Measurements from ENCODE around the gene INSIG1.

The INSIG1 gene

DNA sequence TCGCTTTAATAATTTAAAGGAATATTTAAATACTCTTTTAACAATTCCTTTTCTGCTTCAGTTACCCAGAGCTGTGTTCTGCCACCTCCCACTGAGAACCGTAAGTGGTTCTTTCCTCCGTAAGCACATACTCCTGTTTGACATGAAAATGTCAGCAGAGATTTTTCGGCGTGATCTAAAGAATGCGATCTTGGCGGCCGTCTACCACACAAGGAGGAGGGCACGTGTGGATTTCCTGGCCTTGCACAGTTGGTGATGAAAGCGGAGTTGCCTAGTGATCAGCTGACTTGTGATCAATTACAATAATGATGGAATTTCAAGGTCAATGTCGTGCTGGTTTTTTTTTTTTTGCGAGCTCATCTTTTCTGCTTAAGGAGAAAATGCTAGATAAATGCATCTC, 35.6 kb upstream of the INSIG1 start:
- H3K27me3 ChIP-seq (replicated peaks) = no peaks in the 10 kb centered on the region
- DNase-seq = no peak
- H3K4me3 ChIP-seq (ENCODE audit: low read depth, low read length) = no peak overlapping the region
- H3K27ac ChIP-seq = no peak overlapping the region
- in situ Hi-C loops (cut with HindIII; ENCODE audit: low pct_ligation_motif_present, low sequenced_read_pairs) = no loop called here
- TF ChIP-seq, protein P1, sequence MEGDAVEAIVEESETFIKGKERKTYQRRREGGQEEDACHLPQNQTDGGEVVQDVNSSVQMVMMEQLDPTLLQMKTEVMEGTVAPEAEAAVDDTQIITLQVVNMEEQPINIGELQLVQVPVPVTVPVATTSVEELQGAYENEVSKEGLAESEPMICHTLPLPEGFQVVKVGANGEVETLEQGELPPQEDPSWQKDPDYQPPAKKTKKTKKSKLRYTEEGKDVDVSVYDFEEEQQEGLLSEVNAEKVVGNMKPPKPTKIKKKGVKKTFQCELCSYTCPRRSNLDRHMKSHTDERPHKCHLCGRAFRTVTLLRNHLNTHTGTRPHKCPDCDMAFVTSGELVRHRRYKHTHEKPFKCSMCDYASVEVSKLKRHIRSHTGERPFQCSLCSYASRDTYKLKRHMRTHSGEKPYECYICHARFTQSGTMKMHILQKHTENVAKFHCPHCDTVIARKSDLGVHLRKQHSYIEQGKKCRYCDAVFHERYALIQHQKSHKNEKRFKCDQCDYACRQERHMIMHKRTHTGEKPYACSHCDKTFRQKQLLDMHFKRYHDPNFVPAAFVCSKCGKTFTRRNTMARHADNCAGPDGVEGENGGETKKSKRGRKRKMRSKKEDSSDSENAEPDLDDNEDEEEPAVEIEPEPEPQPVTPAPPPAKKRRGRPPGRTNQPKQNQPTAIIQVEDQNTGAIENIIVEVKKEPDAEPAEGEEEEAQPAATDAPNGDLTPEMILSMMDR (IDR thresholded peaks at IDR 0.05; ENCODE audit: low read depth, low read length, missing control alignments) = no peak
- H3K36me3 ChIP-seq (replicated peaks) = no peaks in the 10 kb centered on the region

DNA sequence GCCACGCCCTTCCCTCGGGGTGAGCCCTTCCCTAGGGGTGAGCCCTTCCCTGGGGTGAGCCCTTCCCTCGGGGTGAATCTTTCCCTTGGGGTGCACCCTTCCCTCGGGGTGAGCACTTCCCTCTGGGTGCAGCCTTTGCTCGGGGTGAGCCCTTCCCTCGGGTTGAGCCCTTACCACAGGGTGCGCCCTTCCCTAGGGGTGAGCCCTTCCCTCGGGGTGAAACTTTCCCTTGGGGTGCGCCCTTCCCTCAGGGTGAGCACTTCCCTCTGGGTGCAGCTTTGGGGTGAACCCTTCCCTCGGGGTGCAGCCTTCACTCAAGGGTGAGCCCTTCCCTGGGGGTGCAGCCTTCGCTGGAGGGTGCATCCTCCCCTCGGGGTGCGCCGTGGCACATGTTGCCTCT, 34.6 kb upstream of the INSIG1 start:
- no peaks in the 10 kb centered on the region for H3K36me3 ChIP-seq (replicated peaks)
- H3K4me3 ChIP-seq (ENCODE audit: low read depth, low read length) = no peak overlapping the region
- no peak overlapping the region for H3K27ac ChIP-seq
- in situ Hi-C loops (cut with HindIII; ENCODE audit: low pct_ligation_motif_present, low sequenced_read_pairs) = no loop called here
- DNase-seq = no peak
- no peaks in the 10 kb centered on the region for H3K27me3 ChIP-seq (replicated peaks)
- TF ChIP-seq, protein P1 (IDR thresholded peaks at IDR 0.05; ENCODE audit: low read depth, low read length, missing control alignments) = no peak

DNA sequence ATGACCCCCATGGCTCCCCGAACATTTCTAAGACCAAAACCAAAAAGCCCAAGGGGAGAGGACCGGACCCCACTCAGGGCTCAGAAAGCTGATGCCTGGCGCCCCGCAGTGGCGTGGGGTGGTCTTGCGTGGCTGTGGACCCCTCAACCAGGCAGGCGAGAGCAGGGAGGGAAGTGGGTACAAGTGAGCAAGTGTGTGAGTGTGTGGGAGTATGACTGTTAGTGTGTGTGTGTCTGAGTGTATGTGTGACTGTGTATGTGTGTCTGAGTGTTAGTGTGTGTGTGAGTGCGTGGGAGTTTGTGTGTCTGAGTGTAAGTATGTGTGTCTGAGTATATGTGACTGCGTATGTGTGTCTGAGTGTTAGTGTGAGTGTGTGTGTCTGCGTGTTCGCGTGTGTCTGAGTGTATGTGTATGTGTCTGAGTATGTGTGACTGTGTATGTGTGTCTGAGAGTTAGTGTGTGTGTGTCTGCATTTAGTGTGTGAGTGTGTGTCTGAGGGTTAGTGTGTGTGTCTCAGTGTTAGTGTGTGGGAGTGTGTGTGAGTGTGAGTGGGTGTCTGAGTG, 34.0 kb upstream of the INSIG1 start:
- Histone ChIP-seq H3K27ac (no peak overlapping the region), H3K4me3 (ENCODE audit: low read depth, low read length) (no peak overlapping the region)
- TF ChIP-seq, protein P1 (IDR thresholded peaks at IDR 0.05; ENCODE audit: low read depth, low read length, missing control alignments) = peak; percentile 31

DNA sequence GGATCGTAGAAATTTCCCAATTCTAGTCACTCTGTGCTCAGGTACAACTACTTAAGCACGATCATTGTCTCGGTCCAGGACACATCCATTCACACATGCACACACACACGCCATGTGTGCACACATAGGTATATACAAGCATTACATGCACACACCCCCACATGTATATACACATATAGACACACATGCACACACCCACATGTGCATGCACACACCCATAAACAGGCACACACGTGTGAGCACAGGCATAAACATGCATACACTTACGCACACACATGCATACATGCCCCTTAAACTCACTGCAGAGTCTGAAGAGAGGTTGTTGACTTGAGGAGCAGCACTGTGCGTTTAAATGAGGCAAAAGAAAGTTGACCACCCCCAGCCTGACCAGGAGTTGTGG, 32.5 kb upstream of the INSIG1 start:
- DNase-seq = no peak

More for the DNA sequence above, 34.0 kb upstream of the INSIG1 start:
- no peaks in the 10 kb centered on the region for H3K27me3 ChIP-seq (replicated peaks)
- no peak for DNase-seq
- in situ Hi-C loops (cut with HindIII; ENCODE audit: low pct_ligation_motif_present, low sequenced_read_pairs) = no loop called here
- H3K36me3 ChIP-seq (replicated peaks) = no peaks in the 10 kb centered on the region

DNA sequence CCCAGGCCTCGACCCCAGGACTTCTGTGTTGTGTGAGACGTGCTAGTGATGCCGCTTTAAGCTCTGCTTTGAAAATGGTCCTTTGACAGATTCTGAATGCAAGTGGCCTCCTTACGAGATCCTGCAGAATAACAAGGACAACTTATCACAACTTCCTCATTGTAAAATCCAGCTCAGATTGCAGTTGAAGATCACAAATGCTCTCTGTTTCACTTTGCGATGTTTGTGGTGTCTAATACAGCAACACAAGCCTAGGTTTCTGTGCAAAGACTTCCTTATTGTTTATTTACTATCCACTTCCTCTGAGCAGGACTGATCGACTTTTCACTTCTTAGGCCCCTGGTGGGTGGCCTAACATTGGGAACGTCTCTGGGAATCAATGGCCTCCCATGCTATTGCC, 31.7 kb upstream of the INSIG1 start:
- no peaks in the 10 kb centered on the region for H3K27me3 ChIP-seq (replicated peaks)
- TF ChIP-seq, protein P1 (IDR thresholded peaks at IDR 0.05; ENCODE audit: low read depth, low read length, missing control alignments) = no peak
- no peak for DNase-seq
- in situ Hi-C loops (cut with HindIII; ENCODE audit: low pct_ligation_motif_present, low sequenced_read_pairs) = no loop called here
- no peaks in the 10 kb centered on the region for H3K36me3 ChIP-seq (replicated peaks)
- H3K4me3 ChIP-seq (ENCODE audit: low read depth, low read length) = no peak overlapping the region
- H3K27ac ChIP-seq = no peak overlapping the region

More for the DNA sequence above, 32.5 kb upstream of the INSIG1 start:
- no peak overlapping the region for H3K27ac ChIP-seq
- H3K4me3 ChIP-seq (ENCODE audit: low read depth, low read length) = no peak overlapping the region
- in situ Hi-C loops (cut with HindIII; ENCODE audit: low pct_ligation_motif_present, low sequenced_read_pairs) = no loop called here
- no peaks in the 10 kb centered on the region for H3K36me3 ChIP-seq (replicated peaks)
- H3K27me3 ChIP-seq (replicated peaks) = no peaks in the 10 kb centered on the region
- TF ChIP-seq, protein P1 (IDR thresholded peaks at IDR 0.05; ENCODE audit: low read depth, low read length, missing control alignments) = no peak

DNA sequence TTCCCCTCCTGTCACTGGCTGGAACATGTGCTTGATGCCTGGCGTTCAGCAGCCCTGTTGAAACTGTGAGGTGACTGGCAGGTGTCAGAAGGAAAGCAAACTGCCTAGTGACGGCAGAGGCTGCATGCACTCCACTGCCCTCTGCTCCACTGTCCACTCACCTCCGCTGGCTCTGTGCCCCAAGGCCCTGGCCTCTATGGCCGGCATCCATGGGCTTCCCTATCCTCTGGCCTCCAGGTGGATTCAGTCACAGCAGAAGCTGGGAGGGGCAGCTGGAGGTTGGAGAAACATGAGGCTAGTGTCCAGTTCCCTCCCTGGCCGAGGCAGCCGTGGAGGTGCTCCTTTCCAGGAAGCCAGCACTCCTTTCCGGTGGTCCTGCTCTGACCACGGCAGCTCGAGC, 31.2 kb upstream of the INSIG1 start:
- H3K4me3 ChIP-seq (ENCODE audit: low read depth, low read length) = no peak overlapping the region
- no peaks in the 10 kb centered on the region for H3K27me3 ChIP-seq (replicated peaks)
- in situ Hi-C loops (cut with HindIII; ENCODE audit: low pct_ligation_motif_present, low sequenced_read_pairs) = no loop called here
- H3K36me3 ChIP-seq (replicated peaks) = no peaks in the 10 kb centered on the region
- H3K27ac ChIP-seq = no peak overlapping the region
- DNase-seq = no peak
- TF ChIP-seq, protein P1 (IDR thresholded peaks at IDR 0.05; ENCODE audit: low read depth, low read length, missing control alignments) = no peak
